Fibroblast of pulmonary artery (primary cell): ENCODE data around the gene ABCC2.

Experiments
- DNase-seq: peaks from one replicate; pipeline ENCODE4 v3.0.0-alpha.2; 2010; ENCODE audit warnings: low read depth
- H3K4me3 ChIP-seq: replicated peaks from 2 replicates; pipeline ENCODE4 v1.5.1; 2011; ENCODE audit warnings: low read depth, mild to moderate bottlenecking, control low read depth, low read length, moderate library complexity
- CTCF ChIP-seq: IDR thresholded peaks from 2 replicates; pipeline ENCODE4 v1.5.1; 2011; ENCODE audit warnings: mild to moderate bottlenecking, control low read depth, low read length, inconsistent platforms; ENCODE audit errors: missing control alignments

ABCC2 gene

GRCh38 chr10:99770408-99771045, 11.9 kb upstream of the ABCC2 start:
- no peak for TF ChIP-seq CTCF
- no peak overlapping the region for H3K4me3 ChIP-seq
- no peak for DNase-seq

DNA sequence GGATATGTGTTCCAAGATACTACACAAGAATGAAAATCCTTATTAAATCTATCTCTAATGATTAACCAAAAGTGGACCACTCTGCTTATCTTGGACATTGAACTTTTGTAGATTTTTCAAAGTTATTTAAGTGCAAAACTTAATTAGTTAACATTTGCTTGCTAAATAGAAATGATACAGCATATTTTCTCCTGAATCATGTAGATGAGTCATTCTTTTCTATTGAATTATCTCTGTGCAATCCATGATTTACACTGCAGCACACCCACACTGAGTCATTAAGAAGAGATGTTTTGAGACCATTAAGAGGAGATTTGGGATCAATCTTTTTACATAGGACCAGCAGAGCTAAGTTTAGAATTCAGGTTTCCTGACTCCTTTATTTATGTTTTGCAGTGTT, 6.6 kb upstream of the ABCC2 start:
- TF ChIP-seq CTCF = no peak
- no peak overlapping the region for H3K4me3 ChIP-seq
- DNase-seq = peak; percentile 81

- no peak overlapping the region for H3K4me3 ChIP-seq
- DNase-seq = no peak
- TF ChIP-seq CTCF = no peak
These were observed 4.3 kb upstream of the ABCC2 start for GRCh38 chr10:99777918-99778714.

DNA sequence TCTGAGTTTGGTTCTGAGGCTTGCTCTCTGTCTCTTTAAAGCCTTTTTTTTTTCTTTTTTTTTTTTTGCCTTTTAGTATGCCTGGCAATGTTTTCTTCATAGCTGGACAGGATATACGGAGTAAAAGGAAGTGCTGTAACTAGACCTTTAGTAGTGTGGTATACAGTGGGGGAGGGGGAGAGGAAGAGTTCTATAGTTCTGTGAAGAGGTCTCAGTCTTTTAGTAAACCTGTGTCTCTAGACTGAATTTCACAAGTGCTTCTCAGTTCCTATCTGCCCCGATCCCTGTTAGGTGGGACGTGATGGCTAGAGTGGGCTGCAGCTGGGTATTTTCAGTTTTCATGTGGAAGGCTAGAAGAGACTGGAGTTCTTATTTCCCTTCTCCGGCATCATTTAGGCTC, 3.1 kb upstream of the ABCC2 start:
- H3K4me3 ChIP-seq = peak overlapping the region; percentile 50
- DNase-seq = peak; percentile 93
- no peak for TF ChIP-seq CTCF

- no peak overlapping the region for H3K4me3 ChIP-seq
- no peak for TF ChIP-seq CTCF
- no peak for DNase-seq
These were observed 558 bp upstream of the ABCC2 start for GRCh38 chr10:99781734-99782429.

DNA sequence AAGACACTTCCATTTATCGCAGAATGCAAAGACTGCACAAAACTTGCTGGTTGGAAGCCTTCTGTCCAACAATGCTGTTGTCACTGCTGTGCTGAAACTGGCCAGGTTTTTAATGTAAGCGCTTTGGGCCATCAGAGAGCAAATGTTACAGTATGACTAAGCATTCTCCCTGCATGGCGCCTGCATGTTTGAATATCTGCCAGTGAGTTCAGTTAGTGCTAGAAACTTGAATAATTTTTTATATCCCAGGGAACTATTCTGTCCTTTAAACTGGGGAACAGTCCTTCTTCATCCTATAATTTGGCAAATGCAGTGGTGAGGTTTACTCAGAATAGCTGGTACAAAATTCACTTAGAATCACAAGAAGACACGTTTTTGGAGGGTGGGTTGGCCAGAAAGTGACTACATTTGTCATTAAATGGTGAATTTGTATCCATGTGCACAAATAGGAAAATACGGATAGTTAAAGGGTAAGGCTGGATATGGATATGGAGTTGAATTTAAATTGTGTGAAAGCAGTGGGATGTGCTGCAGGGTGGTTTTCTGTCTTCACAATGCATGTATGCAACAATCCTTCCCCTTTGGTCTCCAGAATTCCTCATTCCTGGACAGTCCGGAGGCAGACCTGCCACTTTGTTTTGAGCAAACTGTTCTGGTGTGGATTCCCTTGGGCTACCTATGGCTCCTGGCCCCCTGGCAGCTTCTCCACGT, 1.7 kb downstream of the ABCC2 start:
- no peak overlapping the region for H3K4me3 ChIP-seq
- TF ChIP-seq CTCF = no peak
- DNase-seq = peak; percentile 81
